ENCODE results near the gene CST3. TPM values are rescaled to one million over a fixed set of nuclear protein-coding genes. Genes with fewer than 3 reads are reported as not detected.

The CST3 gene
- total RNA-seq, 1 experiment from 2014 or later = 777 TPM

- Mint-ChIP-seq H3K4me1 (ENCODE audit: low read depth, unreplicated experiment) (no peaks in the 10 kb centered on the region), H3K4me3 (ENCODE audit: unreplicated experiment) (no peak overlapping the region), H3K9me3 (ENCODE audit: unreplicated experiment) (no peaks in the 10 kb centered on the region), H3K36me3 (ENCODE audit: insufficient read depth, unreplicated experiment) (no peaks in the 10 kb centered on the region), H3K27ac (ENCODE audit: unreplicated experiment) (no peak overlapping the region), H3K27me3 (ENCODE audit: insufficient read depth, unreplicated experiment) (no peaks in the 10 kb centered on the region)
- Histone ChIP-seq H3K27me3 (replicated peaks; ENCODE audit: control insufficient read depth, insufficient read depth, low read length) (no peaks in the 10 kb centered on the region), H3K9me3 (no peaks in the 10 kb centered on the region), H3K4me3 (ENCODE audit: low read depth, low read length) (no peak overlapping the region), H3K4me1 (no peaks in the 10 kb centered on the region), H3K36me3 (ENCODE audit: control insufficient read depth, insufficient read depth, low read length) (no peaks in the 10 kb centered on the region)
- DNase-seq = peak; percentile 87 to 89
- CTCF ChIA-PET = interaction anchor here (0.7 to 1.0 kb wide), 2 partner anchors 16 to 165 kb away, joined by 3 to 4 read pairs; no protein-coding TSS in a partner anchor
- POLR2A ChIA-PET = no interaction called here
- TF ChIP-seq CTCF (IDR thresholded peaks at IDR 0.05; ENCODE audit: insufficient read depth in 1 of 2, low read depth in 1 of 2, low read length in 1 of 2, severe bottlenecking in 1 of 2, unreplicated experiment in 1 of 2) = peak; percentile 91 to 95
- BruUV-seq (replicated peaks) = no TSS peak
- intact Hi-C loops (cut with micrococcal nuclease; ENCODE audit: unreplicated experiment) = loop anchor here (1.0 to 10.0 kb wide), 3 partner anchors 62 to 252 kb away; partner anchors contain the start of gene NXT1
Measured at GRCh38 chr20:23606652-23607049, 31.1 kb downstream of the CST3 start.

- H3K27ac Mint-ChIP-seq (ENCODE audit: unreplicated experiment) = no peak within 1 kb of the TSS
- Histone ChIP-seq H3K9me3 (no peaks in the 10 kb centered on the region), H3K4me1 (no peaks in the 10 kb centered on the region), H3K4me3 (ENCODE audit: low read depth, low read length) (no peak within 1 kb of the TSS), H3K27me3 (replicated peaks; ENCODE audit: control insufficient read depth, insufficient read depth, low read length) (no peaks in the 10 kb centered on the region), H3K36me3 (ENCODE audit: control insufficient read depth, insufficient read depth, low read length) (no peaks in the 10 kb centered on the region)
- no peaks in the 10 kb centered on the region for H3K4me1 Mint-ChIP-seq (ENCODE audit: low read depth, unreplicated experiment)
- no peaks in the 10 kb centered on the region for H3K9me3 Mint-ChIP-seq (ENCODE audit: unreplicated experiment)
- no peak within 1 kb of the TSS for H3K4me3 Mint-ChIP-seq (ENCODE audit: unreplicated experiment)
- ChIA-PET CTCF (no interaction called here), POLR2A (no interaction called here)
- intact Hi-C loops (cut with micrococcal nuclease; ENCODE audit: unreplicated experiment) = loop anchor here (1.0 to 10.0 kb wide), 3 partner anchors 61 to 251 kb away; partner anchors contain the start of gene NXT1
- no peak for TF ChIP-seq CTCF (IDR thresholded peaks at IDR 0.05; ENCODE audit: insufficient read depth in 1 of 2, low read depth in 1 of 2, low read length in 1 of 2, severe bottlenecking in 1 of 2, unreplicated experiment in 1 of 2)
- BruUV-seq (replicated peaks) = no TSS peak
- no peak for DNase-seq
- H3K27me3 Mint-ChIP-seq (ENCODE audit: insufficient read depth, unreplicated experiment) = no peaks in the 10 kb centered on the region
- H3K36me3 Mint-ChIP-seq (ENCODE audit: insufficient read depth, unreplicated experiment) = no peaks in the 10 kb centered on the region
Measured at GRCh38 chr20:23605867-23606651, 31.7 kb downstream of the CST3 start, which contains the start of gene CST9. Gene CST9 (minus strand): TSS chr20:23605917. CDS start chr20:23605864, 53 bp downstream.

GRCh38 chr20:23604306-23604705 is 33.4 kb downstream of the CST3 start:
- Histone ChIP-seq H3K4me3 (ENCODE audit: low read depth, low read length) (no peak overlapping the region), H3K27me3 (replicated peaks; ENCODE audit: control insufficient read depth, insufficient read depth, low read length) (no peaks in the 10 kb centered on the region), H3K9me3 (no peaks in the 10 kb centered on the region), H3K36me3 (ENCODE audit: control insufficient read depth, insufficient read depth, low read length) (no peaks in the 10 kb centered on the region), H3K4me1 (no peaks in the 10 kb centered on the region)
- Mint-ChIP-seq H3K27ac (ENCODE audit: unreplicated experiment) (no peak overlapping the region), H3K27me3 (ENCODE audit: insufficient read depth, unreplicated experiment) (no peaks in the 10 kb centered on the region), H3K4me1 (ENCODE audit: low read depth, unreplicated experiment) (no peaks in the 10 kb centered on the region), H3K9me3 (ENCODE audit: unreplicated experiment) (no peaks in the 10 kb centered on the region), H3K4me3 (ENCODE audit: unreplicated experiment) (no peak overlapping the region), H3K36me3 (ENCODE audit: insufficient read depth, unreplicated experiment) (no peaks in the 10 kb centered on the region)
- ChIA-PET CTCF (no interaction called here), POLR2A (interaction anchor here (0.6 kb wide), 1 partner anchor 246 kb away, joined by 3 read pairs; no protein-coding TSS in a partner anchor)
- no peak for TF ChIP-seq CTCF (IDR thresholded peaks at IDR 0.05; ENCODE audit: insufficient read depth in 1 of 2, low read depth in 1 of 2, low read length in 1 of 2, severe bottlenecking in 1 of 2, unreplicated experiment in 1 of 2)
- intact Hi-C loops (cut with micrococcal nuclease; ENCODE audit: unreplicated experiment) = loop anchor here (10.0 kb wide), 2 partner anchors 60 to 250 kb away; partner anchors contain the start of gene NXT1
- BruUV-seq (replicated peaks) = no TSS peak
- no peak for DNase-seq

Data from Caco-2 (cell line).